ENCODE data around the gene DPP3.

Gene DPP3

DNA sequence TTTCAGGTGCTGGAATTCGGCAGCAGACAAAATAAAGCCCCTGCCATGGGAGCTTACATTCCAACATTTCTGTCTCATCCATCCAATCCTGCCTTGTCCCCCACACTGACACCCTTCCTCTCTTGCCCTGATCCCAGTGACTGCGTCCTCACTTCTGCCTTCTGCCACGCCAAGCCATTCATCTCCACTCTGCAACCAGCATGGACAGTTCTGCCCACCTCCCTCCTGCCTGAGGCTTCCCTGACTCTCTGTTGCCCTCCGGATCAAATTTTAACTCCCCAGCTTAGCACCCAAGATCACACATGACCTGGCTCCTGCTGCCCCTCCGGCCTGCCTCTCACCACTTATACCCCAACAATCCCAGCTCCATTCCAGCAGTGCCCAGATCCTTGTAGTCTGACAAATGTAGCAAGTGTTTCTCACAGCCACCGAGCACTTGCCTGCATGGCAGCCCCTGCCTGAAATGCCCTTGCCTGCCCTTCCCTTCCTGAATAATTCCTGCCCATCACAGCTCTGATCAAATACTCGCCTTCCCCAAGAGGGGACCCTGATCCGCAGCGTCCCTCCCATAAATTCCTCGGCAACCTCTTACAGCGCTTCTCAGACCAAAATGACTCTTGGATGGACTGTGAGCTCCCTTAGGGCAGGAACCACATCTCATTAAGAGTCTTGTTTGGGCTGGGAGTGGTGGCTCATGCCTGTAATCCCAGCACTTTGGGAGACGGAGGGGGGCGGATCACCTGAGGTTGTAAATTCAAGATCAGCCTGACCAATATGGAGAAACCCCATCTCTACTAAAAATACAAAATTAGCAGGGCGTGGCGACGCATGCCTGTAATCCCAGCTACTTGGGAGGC lies 68.8 kb downstream of the DPP3 start:
- Histone ChIP-seq H3K36me3 (ENCODE audit: insufficient read depth, low read length) (no peaks in the 10 kb centered on the region), H3K4me3 (no peak overlapping the region), H3K9me3 (ENCODE audit: low read depth, low read length) (no peaks in the 10 kb centered on the region), H3K27ac (no peak overlapping the region), H3K9ac (ENCODE audit: insufficient read length) (no peak overlapping the region)
- no peak for DNase-seq (ENCODE audit: low read depth, low spot score)
- TF ChIP-seq FOXP2 (optimal IDR thresholded peaks at IDR 0.05; ENCODE audit: control extremely low read depth, extremely low read length, insufficient read depth): no peak
- no peak for TF ChIP-seq POLR2AphosphoS5 (IDR thresholded peaks at IDR 0.05; ENCODE audit: borderline replicate concordance, low read depth, low read length)

DNA sequence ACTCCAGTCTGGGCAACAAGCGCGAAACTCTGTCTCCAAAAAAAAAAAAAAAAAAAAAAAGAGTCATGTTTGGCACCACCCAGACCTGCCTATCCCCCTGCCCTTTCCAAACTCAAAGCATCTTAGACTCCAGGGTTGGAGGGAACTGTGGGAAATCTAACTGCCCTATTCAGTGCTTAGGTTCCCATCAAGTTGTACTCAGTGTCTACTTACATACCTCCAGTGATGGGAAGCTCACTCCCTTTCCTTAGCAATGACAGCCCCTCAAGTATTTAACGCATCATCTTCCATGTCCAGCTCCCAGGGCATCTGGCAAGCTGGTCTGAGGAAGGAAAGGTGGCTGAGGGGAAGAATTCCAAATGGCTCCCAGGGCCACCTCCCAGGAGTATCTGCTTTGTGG lies 69.5 kb downstream of the DPP3 start:
- Histone ChIP-seq H3K4me3 (no peak overlapping the region), H3K27ac (no peak overlapping the region), H3K36me3 (ENCODE audit: insufficient read depth, low read length) (no peaks in the 10 kb centered on the region), H3K9me3 (ENCODE audit: low read depth, low read length) (no peaks in the 10 kb centered on the region), H3K9ac (ENCODE audit: insufficient read length) (no peak overlapping the region)
- no peak for DNase-seq (ENCODE audit: low read depth, low spot score)
- TF ChIP-seq EZH2 (IDR thresholded peaks at IDR 0.05) (no peak), FOXP2 (optimal IDR thresholded peaks at IDR 0.05; ENCODE audit: control extremely low read depth, extremely low read length, insufficient read depth) (no peak), POLR2AphosphoS5 (IDR thresholded peaks at IDR 0.05; ENCODE audit: borderline replicate concordance, low read depth, low read length) (no peak)

DNA sequence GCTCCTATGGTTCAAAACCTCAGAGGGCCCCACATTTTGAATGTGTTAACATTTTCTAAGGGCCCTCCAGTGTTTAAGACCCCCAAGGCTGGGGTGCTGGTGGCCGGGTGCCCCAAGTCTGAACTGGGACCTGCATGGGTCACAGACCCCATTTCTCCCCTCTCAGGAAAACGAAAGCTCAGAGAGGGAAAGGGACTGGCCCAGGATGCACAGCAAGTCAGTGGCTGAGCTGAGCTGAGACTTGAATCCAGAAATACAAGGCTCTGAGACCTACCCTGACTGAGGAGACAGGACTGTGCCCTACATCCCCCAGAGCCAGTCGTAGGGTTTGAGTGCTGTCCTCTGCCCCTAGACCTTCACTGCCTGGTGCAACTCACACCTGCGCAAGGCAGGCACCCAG lies 70.7 kb downstream of the DPP3 start:
- Histone ChIP-seq H3K36me3 (ENCODE audit: insufficient read depth, low read length) (no peaks in the 10 kb centered on the region), H3K9ac (ENCODE audit: insufficient read length) (no peak overlapping the region), H3K27ac (no peak overlapping the region), H3K9me3 (ENCODE audit: low read depth, low read length) (no peaks in the 10 kb centered on the region), H3K4me3 (no peak overlapping the region)
- TF ChIP-seq POLR2AphosphoS5 (IDR thresholded peaks at IDR 0.05; ENCODE audit: borderline replicate concordance, low read depth, low read length) (no peak), FOXP2 (optimal IDR thresholded peaks at IDR 0.05; ENCODE audit: control extremely low read depth, extremely low read length, insufficient read depth) (no peak)
- no peak for DNase-seq (ENCODE audit: low read depth, low spot score)

DNA sequence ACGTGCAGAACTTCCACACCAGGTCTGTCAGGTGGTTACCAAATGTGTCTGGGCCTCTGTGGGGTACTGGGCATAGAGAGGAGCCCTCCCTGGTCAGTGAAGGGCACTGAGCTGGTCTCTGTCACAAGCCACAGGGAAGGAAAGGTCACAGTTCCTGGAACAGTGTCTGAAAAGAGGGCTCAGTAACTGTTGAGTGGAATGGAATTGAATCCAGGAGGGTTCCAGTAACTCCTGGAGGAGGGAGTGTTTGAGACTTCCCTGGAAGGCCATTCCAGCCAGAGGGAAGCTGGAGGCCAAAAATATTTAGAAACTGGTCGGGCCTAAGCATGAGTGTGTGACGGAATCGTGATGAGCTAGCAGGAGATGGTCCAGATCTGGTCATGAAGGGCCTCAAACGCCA lies 74.4 kb downstream of the DPP3 start:
- no peaks in the 10 kb centered on the region for H3K9me3 ChIP-seq (ENCODE audit: low read depth, low read length)
- no peak overlapping the region for H3K4me3 ChIP-seq
- H3K27ac ChIP-seq: no peak overlapping the region
- no peak for DNase-seq (ENCODE audit: low read depth, low spot score)
- no peaks in the 10 kb centered on the region for H3K36me3 ChIP-seq (ENCODE audit: insufficient read depth, low read length)
- TF ChIP-seq POLR2AphosphoS5 (IDR thresholded peaks at IDR 0.05; ENCODE audit: borderline replicate concordance, low read depth, low read length): no peak
- TF ChIP-seq FOXP2 (optimal IDR thresholded peaks at IDR 0.05; ENCODE audit: control extremely low read depth, extremely low read length, insufficient read depth): no peak
- no peak for TF ChIP-seq EZH2 (IDR thresholded peaks at IDR 0.05)
- no peak overlapping the region for H3K9ac ChIP-seq (ENCODE audit: insufficient read length)

DNA sequence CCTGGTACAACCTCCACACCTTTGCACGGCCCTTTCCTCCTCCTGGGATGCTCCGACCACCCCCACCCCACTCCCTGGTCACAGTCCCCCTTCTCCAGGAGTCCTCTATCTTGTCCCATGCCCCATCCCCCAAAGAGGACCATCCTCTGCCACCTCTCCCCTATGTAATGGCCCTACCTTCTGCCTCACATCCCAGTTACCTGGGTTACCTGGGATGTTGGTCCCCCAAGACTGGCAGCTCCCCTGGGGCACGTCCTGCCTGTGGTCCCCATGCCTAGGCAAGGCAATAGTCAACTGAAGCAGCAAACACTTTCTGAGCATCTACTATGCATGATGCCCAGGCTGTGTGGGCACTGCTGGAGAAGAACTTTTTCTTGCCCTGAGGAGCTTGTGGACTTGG lies 75.2 kb downstream of the DPP3 start:
- TF ChIP-seq EZH2 (IDR thresholded peaks at IDR 0.05) (no peak), FOXP2 (optimal IDR thresholded peaks at IDR 0.05; ENCODE audit: control extremely low read depth, extremely low read length, insufficient read depth) (no peak), POLR2AphosphoS5 (IDR thresholded peaks at IDR 0.05; ENCODE audit: borderline replicate concordance, low read depth, low read length) (no peak)
- Histone ChIP-seq H3K36me3 (ENCODE audit: insufficient read depth, low read length) (no peaks in the 10 kb centered on the region), H3K27ac (no peak overlapping the region), H3K9me3 (ENCODE audit: low read depth, low read length) (no peaks in the 10 kb centered on the region), H3K9ac (ENCODE audit: insufficient read length) (no peak overlapping the region), H3K4me3 (no peak overlapping the region)
- DNase-seq (ENCODE audit: low read depth, low spot score): no peak

DNA sequence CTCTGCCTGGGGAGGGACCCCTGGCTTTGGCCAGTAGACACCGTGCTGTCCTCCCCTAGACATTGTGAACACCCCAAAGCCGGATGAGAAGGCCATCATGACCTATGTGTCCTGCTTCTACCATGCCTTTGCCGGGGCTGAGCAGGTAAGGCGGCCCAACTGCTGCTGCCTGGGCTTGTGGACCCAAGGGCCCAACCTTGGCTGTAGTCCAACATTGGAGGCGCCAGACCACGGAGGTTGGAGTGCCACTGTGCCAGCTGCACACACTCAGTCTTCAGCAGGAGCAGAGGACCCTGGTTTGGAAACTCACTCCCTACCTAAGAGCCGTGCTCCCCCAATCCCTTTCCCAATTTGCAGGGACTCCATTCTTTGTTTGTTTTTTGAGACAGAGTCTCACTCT lies 75.9 kb downstream of the DPP3 start:
- no peak overlapping the region for H3K9ac ChIP-seq (ENCODE audit: insufficient read length)
- H3K4me3 ChIP-seq: no peak overlapping the region
- H3K36me3 ChIP-seq (ENCODE audit: insufficient read depth, low read length): no peaks in the 10 kb centered on the region
- TF ChIP-seq POLR2AphosphoS5 (IDR thresholded peaks at IDR 0.05; ENCODE audit: borderline replicate concordance, low read depth, low read length): no peak
- H3K27ac ChIP-seq: no peak overlapping the region
- H3K9me3 ChIP-seq (ENCODE audit: low read depth, low read length): no peaks in the 10 kb centered on the region
- DNase-seq (ENCODE audit: low read depth, low spot score): no peak

DNA sequence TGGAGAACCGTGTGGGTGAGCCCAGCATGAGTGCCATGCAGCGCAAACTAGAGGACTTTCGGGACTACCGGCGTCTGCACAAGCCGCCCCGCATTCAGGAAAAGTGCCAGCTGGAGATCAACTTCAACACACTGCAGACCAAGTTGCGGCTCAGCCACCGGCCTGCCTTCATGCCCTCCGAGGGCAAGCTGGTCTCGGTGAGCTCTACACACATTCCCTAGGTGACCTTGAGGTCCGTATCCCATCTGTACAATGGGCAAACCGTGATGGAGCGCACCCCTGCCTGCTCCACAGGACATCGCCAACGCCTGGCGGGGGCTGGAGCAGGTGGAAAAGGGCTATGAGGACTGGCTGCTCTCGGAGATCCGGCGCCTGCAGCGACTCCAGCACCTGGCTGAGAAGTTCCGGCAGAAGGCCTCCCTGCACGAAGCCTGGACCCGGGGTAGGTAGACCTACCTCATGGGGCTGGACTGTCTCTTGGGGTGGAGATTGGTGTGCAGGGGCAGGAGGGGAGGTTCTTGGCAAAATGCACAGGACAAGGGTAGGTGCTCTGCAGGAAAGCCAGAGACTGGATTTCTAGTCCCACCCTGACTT lies 77.6 kb downstream of the DPP3 start:
- no peaks in the 10 kb centered on the region for H3K36me3 ChIP-seq (ENCODE audit: insufficient read depth, low read length)
- TF ChIP-seq FOXP2 (optimal IDR thresholded peaks at IDR 0.05; ENCODE audit: control extremely low read depth, extremely low read length, insufficient read depth) (no peak), EZH2 (IDR thresholded peaks at IDR 0.05) (no peak), POLR2AphosphoS5 (IDR thresholded peaks at IDR 0.05; ENCODE audit: borderline replicate concordance, low read depth, low read length) (no peak)
- H3K9ac ChIP-seq (ENCODE audit: insufficient read length): no peak overlapping the region
- DNase-seq (ENCODE audit: low read depth, low spot score): no peak
- H3K27ac ChIP-seq: no peak overlapping the region
- H3K4me3 ChIP-seq: no peak overlapping the region
- H3K9me3 ChIP-seq (ENCODE audit: low read depth, low read length): no peaks in the 10 kb centered on the region

Data from SK-N-MC (cell line).